Breast epithelium (tissue), 4 donors: Measurements from ENCODE around the gene MCOLN2. TPM values are rescaled to one million over a fixed set of nuclear protein-coding genes. Genes with fewer than 3 reads are reported as not detected.

Experiments
- DNase-seq, 2 donors: peaks; one replicate each; pipeline ENCODE4 v3.0.0-alpha.2; 2019; ENCODE audit warnings: low spot score in 2 of 2
- H3K27ac ChIP-seq, 2 donors: fragments of 200-600 bp; sonication (generic) in 1 of 2; one replicate each; pipeline ENCODE4 v1.5.1; 2016 to 2019; ENCODE audit warnings: mild to moderate bottlenecking in 1 of 2
- H3K27me3 ChIP-seq, 2 donors: fragments of 200-600 bp; sonication (generic) in 1 of 2; one replicate each; pipeline versions ENCODE4 v1.5.1 to v1.6.0; 2017 to 2019; ENCODE audit warnings: control low read depth in 1 of 2, mild to moderate bottlenecking in 1 of 2
- H3K36me3 ChIP-seq: fragments of 200-600 bp; one replicate; pipeline ENCODE4 v1.5.1; 2019
- H3K4me1 ChIP-seq, 2 donors: fragments of 200-600 bp; sonication (generic); one replicate each; pipeline ENCODE4 v1.5.1; 2016 to 2019; ENCODE audit warnings: control low read depth in 1 of 2
- H3K4me3 ChIP-seq, 3 donors: fragments of 200-600 bp; sonication (generic); 1 replicate in 2 of 3; 2 replicates in 1 of 3; pipeline ENCODE4 v1.5.1; 2016 to 2019; ENCODE audit warnings: mild to moderate bottlenecking in 3 of 3, moderate library complexity in 2 of 3
- H3K9me3 ChIP-seq, 2 donors: fragments of 200-600 bp; sonication (generic) in 1 of 2; one replicate each; pipeline ENCODE4 v1.5.1; 2016 to 2019; ENCODE audit warnings: control low read depth in 1 of 2
- POLR2A ChIP-seq: fragments of 450-650 bp; IDR thresholded peaks from one replicate; pipeline ENCODE4 v1.6.1; 2016; ENCODE audit warnings: antibody characterized with exemption, mild to moderate bottlenecking, moderate library complexity
- POLR2AphosphoS5 ChIP-seq, 3 donors: sonication (generic); formaldehyde crosslinking; IDR thresholded peaks; one replicate each; pipeline ENCODE4 v1.6.1; 2017; ENCODE audit warnings: antibody characterized with exemption in 3 of 3
- intact Hi-C: fragments of 100-400 bp; cut with DNase I; formaldehyde crosslinking; loops from one replicate; pipeline ENCODE4 v1.15.1; 2023; ENCODE audit warnings: low total_unique reads
- total RNA-seq, 3 donors: library from RNA; depleted of rRNA; stranded (reverse); fragments of >200 nt; gene quantifications; one replicate each; pipeline ENCODE4 v1.1.0, GENCODE V29; 2016
- TF ChIP-seq, protein P1 (sequence below), 3 donors: fragments of 450-650 bp; IDR thresholded peaks; one replicate each; pipeline ENCODE4 v1.5.1; 2016 to 2017; ENCODE audit warnings: antibody characterized with exemption in 3 of 3, mild to moderate bottlenecking in 3 of 3, moderate library complexity in 3 of 3

Gene MCOLN2
- total RNA-seq, 3 donors from 2014 or later, result 0.33 to 3.8 (median 1.6) TPM

DNA sequence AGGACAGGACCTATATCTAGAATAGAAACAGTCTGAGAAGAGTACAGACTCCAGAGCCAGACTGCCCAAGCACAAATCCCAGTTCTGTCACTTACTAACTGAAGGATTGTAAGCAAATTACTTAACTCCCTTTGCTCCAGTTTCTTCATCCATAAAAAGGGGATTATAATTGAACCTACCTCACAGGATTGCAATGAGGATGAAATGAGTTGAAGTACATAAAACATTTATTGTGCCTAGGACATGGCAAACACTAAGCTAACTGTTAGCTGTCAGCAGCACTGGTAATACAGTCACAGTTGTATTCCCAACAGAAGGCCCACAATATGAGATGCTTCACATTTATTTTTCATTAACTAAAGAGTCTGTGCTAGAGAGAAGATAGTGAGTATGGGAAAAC, 33.9 kb downstream of the MCOLN2 start:
- Histone ChIP-seq H3K27me3 (no peaks in the 10 kb centered on the region), H3K36me3 (no peaks in the 10 kb centered on the region), H3K4me3 (no peak overlapping the region), H3K4me1 (no peaks in the 10 kb centered on the region), H3K27ac (no peak overlapping the region), H3K9me3 (no peaks in the 10 kb centered on the region)
- TF ChIP-seq, protein P1, sequence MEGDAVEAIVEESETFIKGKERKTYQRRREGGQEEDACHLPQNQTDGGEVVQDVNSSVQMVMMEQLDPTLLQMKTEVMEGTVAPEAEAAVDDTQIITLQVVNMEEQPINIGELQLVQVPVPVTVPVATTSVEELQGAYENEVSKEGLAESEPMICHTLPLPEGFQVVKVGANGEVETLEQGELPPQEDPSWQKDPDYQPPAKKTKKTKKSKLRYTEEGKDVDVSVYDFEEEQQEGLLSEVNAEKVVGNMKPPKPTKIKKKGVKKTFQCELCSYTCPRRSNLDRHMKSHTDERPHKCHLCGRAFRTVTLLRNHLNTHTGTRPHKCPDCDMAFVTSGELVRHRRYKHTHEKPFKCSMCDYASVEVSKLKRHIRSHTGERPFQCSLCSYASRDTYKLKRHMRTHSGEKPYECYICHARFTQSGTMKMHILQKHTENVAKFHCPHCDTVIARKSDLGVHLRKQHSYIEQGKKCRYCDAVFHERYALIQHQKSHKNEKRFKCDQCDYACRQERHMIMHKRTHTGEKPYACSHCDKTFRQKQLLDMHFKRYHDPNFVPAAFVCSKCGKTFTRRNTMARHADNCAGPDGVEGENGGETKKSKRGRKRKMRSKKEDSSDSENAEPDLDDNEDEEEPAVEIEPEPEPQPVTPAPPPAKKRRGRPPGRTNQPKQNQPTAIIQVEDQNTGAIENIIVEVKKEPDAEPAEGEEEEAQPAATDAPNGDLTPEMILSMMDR (IDR thresholded peaks at IDR 0.05), result no peak
- TF ChIP-seq POLR2AphosphoS5 (IDR thresholded peaks at IDR 0.05) (no peak), POLR2A (no peak)
- no peak for DNase-seq
- intact Hi-C loops, result no loop called here

DNA sequence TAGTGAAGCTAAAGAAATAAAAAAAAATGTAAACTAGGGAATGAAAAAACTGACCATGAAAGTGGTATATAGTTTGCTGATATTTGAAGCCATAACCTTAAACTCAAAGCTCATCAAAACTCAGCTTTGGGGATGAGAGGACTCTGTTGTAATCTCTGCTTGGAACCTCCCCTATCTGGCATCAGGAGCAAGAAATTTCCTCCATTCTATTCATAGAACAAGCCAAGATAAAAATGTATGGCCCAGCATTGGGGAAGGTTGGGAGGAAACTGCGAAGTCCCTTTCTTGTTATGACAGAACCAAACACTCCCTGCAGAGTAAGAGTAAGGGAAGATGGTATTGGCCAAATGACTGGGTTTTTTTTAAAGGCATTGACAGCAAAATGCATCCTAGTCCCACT, 35.6 kb downstream of the MCOLN2 start:
- no peaks in the 10 kb centered on the region for H3K4me1 ChIP-seq
- intact Hi-C loops, result no loop called here
- H3K9me3 ChIP-seq, result no peaks in the 10 kb centered on the region
- TF ChIP-seq POLR2A, result no peak
- TF ChIP-seq, protein P1 (IDR thresholded peaks at IDR 0.05), result no peak
- no peak for TF ChIP-seq POLR2AphosphoS5 (IDR thresholded peaks at IDR 0.05)
- H3K27me3 ChIP-seq, result no peaks in the 10 kb centered on the region
- DNase-seq, result no peak
- no peak overlapping the region for H3K4me3 ChIP-seq
- no peaks in the 10 kb centered on the region for H3K36me3 ChIP-seq
- no peak overlapping the region for H3K27ac ChIP-seq

DNA sequence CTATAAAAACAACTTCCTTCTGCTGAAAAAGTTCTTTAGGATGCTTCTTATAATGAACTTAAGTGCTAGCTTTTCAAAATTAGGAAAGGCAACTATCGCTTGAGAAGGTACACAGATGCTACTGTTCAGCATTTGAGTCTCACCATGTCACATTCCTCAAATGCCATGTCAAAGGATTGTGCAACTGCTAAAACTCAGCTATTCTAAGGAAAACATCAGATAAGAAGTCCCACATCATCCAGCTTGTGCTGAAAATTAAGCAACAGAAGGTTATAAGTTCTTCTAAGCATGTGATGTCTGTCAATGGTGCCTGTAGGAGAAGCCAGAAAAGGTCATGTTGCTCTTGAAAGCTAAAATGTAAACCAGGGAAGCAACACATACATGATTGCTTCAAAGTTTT, 36.5 kb downstream of the MCOLN2 start:
- intact Hi-C loops, result no loop called here
- no peak overlapping the region for H3K27ac ChIP-seq
- TF ChIP-seq POLR2A (no peak), POLR2AphosphoS5 (IDR thresholded peaks at IDR 0.05) (no peak)
- TF ChIP-seq, protein P1 (IDR thresholded peaks at IDR 0.05), result no peak
- no peak overlapping the region for H3K4me3 ChIP-seq
- no peak for DNase-seq
- no peaks in the 10 kb centered on the region for H3K27me3 ChIP-seq
- no peaks in the 10 kb centered on the region for H3K9me3 ChIP-seq
- H3K36me3 ChIP-seq, result no peaks in the 10 kb centered on the region
- H3K4me1 ChIP-seq, result no peaks in the 10 kb centered on the region

DNA sequence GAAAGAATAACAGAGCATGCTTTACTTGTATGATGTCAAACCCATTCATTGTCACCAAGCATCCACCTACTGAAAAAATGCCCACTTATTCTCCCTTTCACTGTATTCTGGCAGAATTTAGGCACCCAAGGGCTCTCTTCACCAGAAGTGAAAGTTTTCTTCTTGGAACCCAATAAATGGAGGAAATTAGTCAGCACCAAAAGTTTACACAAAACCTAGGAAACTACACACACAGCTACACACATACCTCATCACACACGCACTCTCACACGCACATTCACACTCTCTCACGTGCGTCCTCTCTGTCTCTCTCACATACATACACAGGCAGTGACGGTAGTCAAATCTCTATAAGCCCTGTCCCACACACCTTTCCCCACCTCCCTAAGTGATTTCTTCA, 37.6 kb downstream of the MCOLN2 start:
- TF ChIP-seq POLR2A (no peak), POLR2AphosphoS5 (IDR thresholded peaks at IDR 0.05) (no peak)
- TF ChIP-seq, protein P1 (IDR thresholded peaks at IDR 0.05), result no peak
- no peaks in the 10 kb centered on the region for H3K36me3 ChIP-seq
- intact Hi-C loops, result no loop called here
- no peaks in the 10 kb centered on the region for H3K27me3 ChIP-seq
- no peaks in the 10 kb centered on the region for H3K9me3 ChIP-seq
- H3K4me1 ChIP-seq, result no peaks in the 10 kb centered on the region
- DNase-seq, result no peak
- H3K27ac ChIP-seq, result no peak overlapping the region
- H3K4me3 ChIP-seq, result no peak overlapping the region

DNA sequence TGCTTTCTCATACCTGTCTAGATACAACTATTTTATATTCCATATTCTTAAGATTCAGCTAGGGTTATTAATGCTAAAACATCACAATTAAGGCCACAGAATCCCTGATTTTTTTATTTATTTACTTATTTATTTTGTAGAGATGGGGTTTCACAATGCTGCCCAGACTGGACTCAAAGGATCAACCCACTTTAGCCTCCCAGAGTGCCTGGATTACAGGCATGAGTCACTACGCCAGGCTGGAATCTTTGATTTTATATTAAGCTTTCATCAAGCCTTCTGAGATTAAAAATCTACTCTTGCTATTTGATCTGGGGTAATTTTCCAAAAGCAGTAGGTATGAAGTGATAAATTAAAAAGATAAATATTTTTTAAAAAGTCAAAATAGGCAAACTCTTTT, 38.9 kb downstream of the MCOLN2 start:
- TF ChIP-seq POLR2A (no peak), POLR2AphosphoS5 (IDR thresholded peaks at IDR 0.05) (no peak)
- TF ChIP-seq, protein P1 (IDR thresholded peaks at IDR 0.05), result no peak
- intact Hi-C loops, result no loop called here
- no peak overlapping the region for H3K4me3 ChIP-seq
- no peaks in the 10 kb centered on the region for H3K36me3 ChIP-seq
- H3K27me3 ChIP-seq, result no peaks in the 10 kb centered on the region
- H3K9me3 ChIP-seq, result no peaks in the 10 kb centered on the region
- H3K27ac ChIP-seq, result no peak overlapping the region
- DNase-seq, result no peak
- H3K4me1 ChIP-seq, result no peaks in the 10 kb centered on the region
